OCI-LY1 (cell line): ENCODE results near the gene SLC5A12.

ENCODE experiments used
- H2AFZ ChIP-seq: fragments of 200-600 bp; sonication (generic), shearing (Covaris generic); 2 replicates; pipeline ENCODE4 v1.6.0; 2014; ENCODE audit warnings: antibody characterized with exemption, mild to moderate bottlenecking, low read length
- H3F3A ChIP-seq: fragments of 200-600 bp; sonication (generic), shearing (Covaris generic); 2 replicates; pipeline ENCODE4 v1.6.0; 2014; ENCODE audit warnings: mild to moderate bottlenecking, antibody characterized with exemption, low read length, moderate library complexity; ENCODE audit not compliant: insufficient read depth
- H3K27ac ChIP-seq: fragments of 200-600 bp; sonication (generic); 2 replicates; pipeline ENCODE4 v1.5.1; 2014; ENCODE audit warnings: low read length, mixed run types, mild to moderate bottlenecking, low read depth; ENCODE audit not compliant: poor library complexity, severe bottlenecking
- H3K27me3 ChIP-seq: fragments of 200-600 bp; sonication (generic); 2 replicates; pipeline ENCODE4 v1.6.0; 2014; ENCODE audit warnings: antibody characterized with exemption, mild to moderate bottlenecking, low read length, moderate library complexity; ENCODE audit not compliant: insufficient read depth
- H3K36me3 ChIP-seq: fragments of 200-600 bp; sonication (generic); 2 replicates; pipeline ENCODE4 v1.6.1; 2014; ENCODE audit warnings: mild to moderate bottlenecking, antibody characterized with exemption, low read length, moderate library complexity, mixed read lengths; ENCODE audit not compliant: insufficient read depth
- H3K4me1 ChIP-seq: fragments of 200-600 bp; sonication (generic); 2 replicates; pipeline ENCODE4 v1.5.1; 2014; ENCODE audit warnings: mild to moderate bottlenecking, low read length, moderate library complexity; ENCODE audit not compliant: insufficient read depth, severe bottlenecking
- H3K4me2 ChIP-seq: fragments of 200-600 bp; sonication (generic), shearing (Covaris generic); 2 replicates; pipeline ENCODE4 v1.6.1; 2014; ENCODE audit warnings: low read length
- H3K4me3 ChIP-seq: fragments of 200-600 bp; sonication (generic); 2 replicates; pipeline ENCODE4 v1.5.1; 2014; ENCODE audit warnings: low read length, low read depth, mild to moderate bottlenecking, mixed read lengths; ENCODE audit not compliant: poor library complexity, severe bottlenecking
- H3K79me2 ChIP-seq: fragments of 200-600 bp; shearing (Covaris generic); 2 replicates; pipeline ENCODE4 v1.6.1; 2016; ENCODE audit warnings: mixed run types, low read length, mixed read lengths; ENCODE audit not compliant: insufficient read depth
- H3K9ac ChIP-seq: fragments of 200-600 bp; sonication (generic), shearing (Covaris generic); 2 replicates; pipeline ENCODE4 v1.6.1; 2014; ENCODE audit warnings: mild to moderate bottlenecking, low read length, mixed read lengths
- H3K9me2 ChIP-seq: fragments of 200-600 bp; sonication (generic), shearing (Covaris generic); 2 replicates; pipeline ENCODE4 v1.6.1; 2014; ENCODE audit warnings: low read depth, mild to moderate bottlenecking, low read length, mixed read lengths
- H3K9me3 ChIP-seq: fragments of 200-600 bp; shearing (Covaris generic); 2 replicates; pipeline ENCODE4 v1.6.1; 2014; ENCODE audit warnings: low read length, mixed read lengths
- H4K20me1 ChIP-seq: fragments of 200-600 bp; sonication (generic), shearing (Covaris generic); 2 replicates; pipeline ENCODE4 v1.6.0; 2016; ENCODE audit warnings: mild to moderate bottlenecking, low read length; ENCODE audit not compliant: insufficient read depth
- EZH2 ChIP-seq: fragments of 200-600 bp; sonication (generic), shearing (Covaris generic); IDR thresholded peaks from 2 replicates; pipeline ENCODE4 v1.8.0; 2017; ENCODE audit warnings: borderline replicate concordance, mixed run types, mild to moderate bottlenecking, antibody characterized with exemption, low read length, moderate library complexity, mixed read lengths
- TF ChIP-seq, protein P1 (sequence below): fragments of 200-600 bp; sonication (generic), shearing (Covaris generic); IDR thresholded peaks from 2 replicates; pipeline ENCODE4 v1.5.1; 2017; ENCODE audit warnings: mild to moderate bottlenecking, antibody characterized with exemption, low read length, moderate library complexity, mixed read lengths

The SLC5A12 gene

GRCh38 chr11:26662916-26663315, 58.9 kb downstream of the SLC5A12 start:
- Histone ChIP-seq H3K9ac (no peak overlapping the region), H3K9me3 (no peaks in the 10 kb centered on the region), H3K4me2 (no peak overlapping the region), H3K27ac (no peak overlapping the region), H3F3A (no peaks in the 10 kb centered on the region), H4K20me1 (no peaks in the 10 kb centered on the region), H3K9me2 (no peaks in the 10 kb centered on the region), H3K36me3 (no peaks in the 10 kb centered on the region), H3K4me1 (no peaks in the 10 kb centered on the region), H3K79me2 (no peaks in the 10 kb centered on the region), H3K27me3 (no peaks in the 10 kb centered on the region), H3K4me3 (no peak overlapping the region), H2AFZ (no peak overlapping the region)
- TF ChIP-seq EZH2, result no peak
- TF ChIP-seq, protein P1, sequence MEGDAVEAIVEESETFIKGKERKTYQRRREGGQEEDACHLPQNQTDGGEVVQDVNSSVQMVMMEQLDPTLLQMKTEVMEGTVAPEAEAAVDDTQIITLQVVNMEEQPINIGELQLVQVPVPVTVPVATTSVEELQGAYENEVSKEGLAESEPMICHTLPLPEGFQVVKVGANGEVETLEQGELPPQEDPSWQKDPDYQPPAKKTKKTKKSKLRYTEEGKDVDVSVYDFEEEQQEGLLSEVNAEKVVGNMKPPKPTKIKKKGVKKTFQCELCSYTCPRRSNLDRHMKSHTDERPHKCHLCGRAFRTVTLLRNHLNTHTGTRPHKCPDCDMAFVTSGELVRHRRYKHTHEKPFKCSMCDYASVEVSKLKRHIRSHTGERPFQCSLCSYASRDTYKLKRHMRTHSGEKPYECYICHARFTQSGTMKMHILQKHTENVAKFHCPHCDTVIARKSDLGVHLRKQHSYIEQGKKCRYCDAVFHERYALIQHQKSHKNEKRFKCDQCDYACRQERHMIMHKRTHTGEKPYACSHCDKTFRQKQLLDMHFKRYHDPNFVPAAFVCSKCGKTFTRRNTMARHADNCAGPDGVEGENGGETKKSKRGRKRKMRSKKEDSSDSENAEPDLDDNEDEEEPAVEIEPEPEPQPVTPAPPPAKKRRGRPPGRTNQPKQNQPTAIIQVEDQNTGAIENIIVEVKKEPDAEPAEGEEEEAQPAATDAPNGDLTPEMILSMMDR, result no peak

DNA sequence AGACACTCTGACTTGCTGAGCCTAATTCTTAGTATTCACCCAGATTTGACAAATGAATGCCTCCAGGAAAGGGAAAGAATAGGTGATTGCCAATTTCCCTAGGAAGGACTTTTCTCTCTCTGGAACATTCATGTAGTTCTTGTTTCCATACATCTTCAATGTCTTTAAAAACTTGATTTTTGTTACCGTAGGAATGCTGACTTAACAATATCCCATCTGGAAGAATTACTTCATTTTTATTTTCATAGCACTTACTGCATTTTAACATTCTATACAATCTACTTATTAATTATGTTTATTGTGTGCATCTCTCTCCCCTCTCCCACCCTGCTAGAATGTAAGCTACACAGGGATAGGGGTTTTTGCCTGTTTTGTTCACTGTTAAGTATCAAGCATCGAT, 66.6 kb downstream of the SLC5A12 start:
- no peaks in the 10 kb centered on the region for H3K9me3 ChIP-seq
- no peak overlapping the region for H3K4me3 ChIP-seq
- no peak overlapping the region for H3K27ac ChIP-seq
- no peaks in the 10 kb centered on the region for H3K9me2 ChIP-seq
- TF ChIP-seq, protein P1, result no peak
- no peak for TF ChIP-seq EZH2
- no peak overlapping the region for H3K4me2 ChIP-seq
- H2AFZ ChIP-seq, result no peak overlapping the region
- H3K9ac ChIP-seq, result no peak overlapping the region
- H3K36me3 ChIP-seq, result no peaks in the 10 kb centered on the region
- H4K20me1 ChIP-seq, result no peaks in the 10 kb centered on the region
- no peaks in the 10 kb centered on the region for H3K4me1 ChIP-seq
- no peaks in the 10 kb centered on the region for H3F3A ChIP-seq
- no peaks in the 10 kb centered on the region for H3K27me3 ChIP-seq
- H3K79me2 ChIP-seq, result no peaks in the 10 kb centered on the region

DNA sequence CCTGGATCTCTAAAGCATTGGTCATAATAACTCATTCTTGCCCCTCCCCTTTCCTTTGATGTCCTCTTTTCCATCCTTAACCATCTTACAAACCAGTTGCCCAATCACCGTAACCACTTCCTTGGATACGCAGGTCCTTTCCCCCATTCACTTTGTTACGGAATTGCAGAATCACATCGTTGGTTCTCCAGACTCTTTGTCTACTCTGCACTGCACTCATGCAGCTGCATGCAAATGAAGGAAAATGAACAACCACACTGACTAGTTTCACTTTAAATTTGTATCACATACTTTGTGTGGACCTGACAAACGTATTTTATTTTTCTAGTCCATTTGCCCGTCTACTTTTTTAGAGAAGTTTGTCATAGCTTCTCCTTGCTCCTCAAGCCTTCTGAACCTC, 69.9 kb downstream of the SLC5A12 start:
- Histone ChIP-seq H3K79me2 (no peaks in the 10 kb centered on the region), H3K4me1 (no peaks in the 10 kb centered on the region), H3K4me2 (no peak overlapping the region), H4K20me1 (no peaks in the 10 kb centered on the region), H3K9ac (no peak overlapping the region), H3K27me3 (no peaks in the 10 kb centered on the region; the same call in 1 of the 2 replicates), H3K36me3 (no peaks in the 10 kb centered on the region), H3K27ac (no peak overlapping the region), H3K9me2 (no peaks in the 10 kb centered on the region), H3F3A (no peaks in the 10 kb centered on the region), H3K4me3 (no peak overlapping the region), H2AFZ (no peak overlapping the region), H3K9me3 (no peaks in the 10 kb centered on the region)
- TF ChIP-seq, protein P1, result no peak
- TF ChIP-seq EZH2, result no peak
